HPDE6-E6E7 (cell line): ENCODE measurements around the gene CTSZ.
A peak's percentile ranks its signal among the peaks of the same experiment; 100 is the strongest.
"Not testable (repeated sequence)": the region's sequence is repeated elsewhere in the genome, so short reads cannot be mapped to it uniquely, and the experiment has no call there.

ENCODE experiments used
- DNase-seq: peaks from one replicate; pipeline ENCODE4 v3.0.0; 2011; ENCODE audit warnings: missing footprints; ENCODE audit errors: extremely low spot score

Gene CTSZ

GRCh38 chr20:59006864-59007664 is at the start of gene CTSZ:
TSS of gene CTSZ (minus strand) at chr20:59007254. CDS start at chr20:59007128, 126 bp downstream.
- DNase-seq: peak; percentile 78

GRCh38 chr20:59055302-59055701 is 48.2 kb upstream of the CTSZ start:
- no peak for DNase-seq

- no peak for DNase-seq
These were observed 44.7 kb upstream of the CTSZ start for GRCh38 chr20:59051666-59052185.

GRCh38 chr20:59050437-59050836 is 43.4 kb upstream of the CTSZ start:
- DNase-seq: no peak

GRCh38 chr20:59048681-59049030 is 41.6 kb upstream of the CTSZ start:
- DNase-seq: no peak

GRCh38 chr20:59047938-59048680 is 41.1 kb upstream of the CTSZ start:
- DNase-seq: no peak

GRCh38 chr20:59046862-59047261 is 39.8 kb upstream of the CTSZ start:
- no peak for DNase-seq

- DNase-seq: no peak
These were observed 37.7 kb upstream of the CTSZ start for GRCh38 chr20:59044796-59045195.

GRCh38 chr20:59044295-59044694 is 37.2 kb upstream of the CTSZ start:
- DNase-seq: no peak

GRCh38 chr20:59043698-59044097 is 36.6 kb upstream of the CTSZ start:
- no peak for DNase-seq

GRCh38 chr20:59042796-59043631 is 36.0 kb upstream of the CTSZ start:
- peak; percentile 100 for DNase-seq

- peak; percentile 61 for DNase-seq
These were observed 35.2 kb upstream of the CTSZ start, which contains the start of gene PRELID3B for GRCh38 chr20:59042151-59042795. TSS of gene PRELID3B (minus strand) at chr20:59042786. CDS start at chr20:59042730, 56 bp downstream.

GRCh38 chr20:59041487-59041886 is 34.4 kb upstream of the CTSZ start:
- DNase-seq: not testable (repeated sequence)

- DNase-seq: no peak
These were observed 33.6 kb upstream of the CTSZ start for GRCh38 chr20:59040667-59041066.

GRCh38 chr20:59039233-59039632 is 32.2 kb upstream of the CTSZ start:
- no peak for DNase-seq

GRCh38 chr20:59037386-59037785 is 30.3 kb upstream of the CTSZ start:
- DNase-seq: no peak

- no peak for DNase-seq
These were observed 28.3 kb upstream of the CTSZ start for GRCh38 chr20:59035381-59035780.

- DNase-seq: no peak
These were observed 26.6 kb upstream of the CTSZ start for GRCh38 chr20:59033616-59034165.

- DNase-seq: no peak
These were observed 26.0 kb upstream of the CTSZ start for GRCh38 chr20:59033093-59033492.

- DNase-seq: no peak
These were observed 25.6 kb upstream of the CTSZ start for GRCh38 chr20:59032713-59033059.

- DNase-seq: peak; percentile 100
These were observed 25.1 kb upstream of the CTSZ start, which contains the start of gene ATP5F1E for GRCh38 chr20:59032023-59032712. TSS of gene ATP5F1E (minus strand) at chr20:59032335. CDS start at chr20:59032251, 84 bp downstream.
